Fibroblast of pulmonary artery (primary cell): ENCODE measurements around the gene PDCD4.

Experiments
- DNase-seq: peaks from one replicate; pipeline ENCODE4 v3.0.0-alpha.2; 2010; ENCODE audit warnings: low read depth
- H3K4me3 ChIP-seq: replicated peaks from 2 replicates; pipeline ENCODE4 v1.5.1; 2011; ENCODE audit warnings: low read depth, mild to moderate bottlenecking, control low read depth, low read length, moderate library complexity
- CTCF ChIP-seq: IDR thresholded peaks from 2 replicates; pipeline ENCODE4 v1.5.1; 2011; ENCODE audit warnings: mild to moderate bottlenecking, control low read depth, low read length, inconsistent platforms; ENCODE audit errors: missing control alignments

Gene PDCD4

GRCh38 chr10:110881247-110881646, 9.5 kb downstream of the PDCD4 start:
- no peak for DNase-seq
- TF ChIP-seq CTCF: no peak

DNA sequence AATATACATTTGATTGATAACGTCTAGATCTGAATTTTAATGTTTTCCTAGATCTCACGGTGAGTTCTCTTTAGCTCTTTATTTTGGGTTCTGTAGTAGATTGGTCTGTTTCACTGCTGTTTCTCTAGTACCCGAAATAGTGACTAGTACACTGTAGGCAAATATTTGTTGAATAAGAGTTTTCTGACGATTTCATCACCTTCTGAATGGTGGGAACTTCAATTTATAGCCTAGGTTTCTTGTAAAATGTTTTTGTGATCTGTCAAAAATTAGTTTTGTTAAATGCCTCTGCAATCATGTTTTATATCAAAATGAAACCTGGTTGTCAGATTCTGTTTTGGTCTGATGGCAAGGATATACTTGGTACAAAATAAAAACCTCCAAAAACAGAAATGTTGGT, 10.2 kb downstream of the PDCD4 start:
- no peak for TF ChIP-seq CTCF
- DNase-seq: no peak
- H3K4me3 ChIP-seq: no peak overlapping the region

More at GRCh38 chr10:110881247-110881646, 9.5 kb downstream of the PDCD4 start:
- no peak overlapping the region for H3K4me3 ChIP-seq

- H3K4me3 ChIP-seq: no peak overlapping the region
- DNase-seq: no peak
- no peak for TF ChIP-seq CTCF
These were observed 12.2 kb downstream of the PDCD4 start for GRCh38 chr10:110883924-110884323.

DNA sequence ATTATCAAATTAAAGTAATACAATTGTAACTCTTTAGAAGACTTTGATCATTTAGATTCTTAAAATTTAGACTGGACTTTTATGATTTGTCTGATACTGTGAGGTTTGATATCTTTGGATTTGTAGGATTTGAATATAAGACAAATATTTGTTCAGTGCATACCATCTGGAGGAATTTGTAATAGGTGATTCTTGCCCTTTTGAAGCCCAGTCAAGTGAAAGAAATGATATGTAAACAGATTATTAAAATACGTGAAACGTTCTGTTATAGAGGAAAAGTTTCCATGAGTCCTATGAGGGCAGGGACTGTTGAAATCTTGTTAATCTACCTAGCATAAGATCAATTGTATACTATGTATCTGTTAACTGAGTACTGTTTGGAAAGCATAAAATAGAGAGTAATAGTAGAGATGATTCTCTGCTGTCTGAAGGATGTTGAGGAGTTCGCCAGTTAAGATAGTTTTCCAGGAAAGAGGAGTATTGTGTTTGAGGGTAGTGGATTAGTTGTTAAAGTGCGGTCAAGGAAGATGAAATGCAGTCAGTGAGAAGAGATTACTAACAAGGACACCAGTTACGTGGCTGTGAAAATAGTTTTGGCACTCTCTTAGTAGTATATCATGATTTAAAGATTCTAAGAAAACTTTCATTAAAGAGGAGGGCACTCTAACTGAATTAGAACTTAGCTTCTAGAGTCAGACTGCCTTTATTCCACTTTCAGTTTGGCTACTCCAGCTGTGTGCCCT, 14.4 kb downstream of the PDCD4 start:
- H3K4me3 ChIP-seq: no peak overlapping the region
- DNase-seq: no peak
- TF ChIP-seq CTCF: no peak

DNA sequence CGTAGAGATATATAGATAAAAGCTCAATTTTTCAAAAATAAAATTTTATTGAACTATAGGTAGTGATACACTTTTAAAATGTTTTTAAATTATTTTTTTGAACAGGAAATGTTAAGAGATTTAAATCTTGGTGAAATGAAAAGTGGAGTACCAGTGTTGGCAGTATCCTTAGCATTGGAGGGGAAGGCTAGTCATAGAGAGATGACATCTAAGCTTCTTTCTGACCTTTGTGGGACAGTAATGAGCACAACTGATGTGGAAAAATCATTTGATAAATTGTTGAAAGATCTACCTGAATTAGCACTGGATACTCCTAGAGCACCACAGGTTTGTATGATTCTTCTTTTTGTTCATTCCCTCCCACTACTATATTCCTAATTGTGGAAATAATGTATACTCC, 15.8 kb downstream of the PDCD4 start:
- no peak for TF ChIP-seq CTCF
- no peak for DNase-seq
- H3K4me3 ChIP-seq: no peak overlapping the region

- H3K4me3 ChIP-seq: no peak overlapping the region
- TF ChIP-seq CTCF: no peak
- no peak for DNase-seq
These were observed 21.0 kb downstream of the PDCD4 start for GRCh38 chr10:110892602-110893288.
